GM12892 (cell line): ENCODE results near the gene KLRG1.
A peak's percentile ranks its signal among the peaks of the same experiment; 100 is the strongest.

Source experiments
- DNase-seq: peaks from one replicate; pipeline ENCODE4 v3.0.0; 2011; ENCODE audit not compliant: insufficient read length
- FAIRE-seq: peaks from 2 replicates; lab custom pipeline; 2011; peaks lifted over from hg19 to GRCh38; lab: Jason Lieb, UNC
- POLR2A ChIP-seq: IDR thresholded peaks from 2 replicates; pipeline ENCODE4 v1.6.1; 2011; ENCODE audit warnings: low read depth, low read length, control low read depth
- POLR2AphosphoS5 ChIP-seq: IDR thresholded peaks from 2 replicates; pipeline ENCODE4 v1.6.1; 2011; ENCODE audit warnings: low read depth, low read length, control low read depth
- TAF1 ChIP-seq: IDR thresholded peaks from 2 replicates; pipeline ENCODE4 v1.6.1; 2011; ENCODE audit warnings: low read depth, mild to moderate bottlenecking, control low read depth, low read length, borderline replicate concordance

Gene KLRG1

DNA sequence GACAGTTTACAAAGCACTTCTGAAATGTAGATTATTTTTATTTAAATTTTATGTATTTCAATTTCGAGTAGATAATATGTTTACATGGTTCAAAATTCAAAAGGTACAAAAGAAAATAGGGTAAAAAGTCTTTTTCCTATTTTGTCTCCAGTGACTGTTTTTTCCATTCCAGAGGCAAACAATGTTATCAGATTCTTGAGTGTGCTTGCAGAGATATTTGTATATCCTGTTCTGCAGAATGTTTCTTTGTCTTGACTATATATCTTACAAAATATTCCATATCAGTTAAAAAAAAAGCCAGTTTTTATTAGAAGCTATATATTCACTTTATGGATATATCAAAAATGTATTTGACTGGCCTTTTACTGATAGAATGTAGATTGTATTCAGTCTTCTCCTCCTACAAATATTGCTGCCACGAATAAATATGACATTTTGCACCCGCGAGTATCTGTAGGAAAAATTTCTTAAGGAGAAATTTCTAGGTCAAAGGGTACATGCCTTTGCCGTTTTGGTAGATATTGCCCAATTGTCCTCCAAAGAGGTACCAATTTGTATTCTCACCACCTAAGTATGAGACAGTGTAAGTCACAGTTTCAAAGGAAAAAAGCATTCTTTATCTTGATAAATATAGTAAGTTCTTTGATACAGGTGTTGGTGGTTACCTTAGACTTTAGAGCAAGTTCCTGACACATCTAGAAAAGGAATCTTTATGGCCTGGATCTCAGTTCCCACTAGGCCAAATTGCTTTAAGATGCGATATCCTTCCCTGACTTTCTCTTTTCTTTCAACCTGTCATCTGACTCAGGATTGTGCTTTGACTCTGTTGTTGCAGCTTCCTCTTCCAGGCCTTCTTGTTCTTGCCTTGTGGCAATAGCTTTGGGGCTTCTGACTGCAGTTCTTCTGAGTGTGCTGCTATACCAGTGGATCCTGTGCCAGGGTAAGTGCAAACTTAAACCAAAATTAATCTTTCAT is 2.3 kb downstream of the KLRG1 start:
- DNase-seq (no peak), FAIRE-seq (no peak)
- no peak for TF ChIP-seq POLR2AphosphoS5
- no peak for TF ChIP-seq TAF1
- no peak for TF ChIP-seq POLR2A

DNA sequence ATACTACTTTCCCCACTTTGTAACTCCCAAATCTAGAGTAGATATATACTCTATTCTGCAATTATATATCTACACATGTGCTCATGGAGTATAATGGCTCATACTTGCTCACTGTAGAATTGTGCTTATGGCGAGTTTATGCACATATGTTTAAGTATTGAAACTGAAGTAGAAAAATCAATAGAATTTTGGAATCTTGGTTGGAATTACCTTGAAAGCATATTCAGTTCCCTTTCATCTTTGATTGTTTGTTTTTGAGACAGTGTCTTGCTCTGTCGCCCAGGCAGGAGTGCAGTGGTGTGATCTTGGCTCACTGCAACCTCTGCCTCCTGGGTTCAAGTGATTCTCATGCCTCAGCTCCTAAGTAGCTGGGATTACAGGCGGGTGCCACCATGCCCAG is 4.5 kb downstream of the KLRG1 start:
- FAIRE-seq: no peak
- no peak for DNase-seq
- TF ChIP-seq POLR2AphosphoS5: no peak
- TF ChIP-seq POLR2A: no peak
- no peak for TF ChIP-seq TAF1

DNA sequence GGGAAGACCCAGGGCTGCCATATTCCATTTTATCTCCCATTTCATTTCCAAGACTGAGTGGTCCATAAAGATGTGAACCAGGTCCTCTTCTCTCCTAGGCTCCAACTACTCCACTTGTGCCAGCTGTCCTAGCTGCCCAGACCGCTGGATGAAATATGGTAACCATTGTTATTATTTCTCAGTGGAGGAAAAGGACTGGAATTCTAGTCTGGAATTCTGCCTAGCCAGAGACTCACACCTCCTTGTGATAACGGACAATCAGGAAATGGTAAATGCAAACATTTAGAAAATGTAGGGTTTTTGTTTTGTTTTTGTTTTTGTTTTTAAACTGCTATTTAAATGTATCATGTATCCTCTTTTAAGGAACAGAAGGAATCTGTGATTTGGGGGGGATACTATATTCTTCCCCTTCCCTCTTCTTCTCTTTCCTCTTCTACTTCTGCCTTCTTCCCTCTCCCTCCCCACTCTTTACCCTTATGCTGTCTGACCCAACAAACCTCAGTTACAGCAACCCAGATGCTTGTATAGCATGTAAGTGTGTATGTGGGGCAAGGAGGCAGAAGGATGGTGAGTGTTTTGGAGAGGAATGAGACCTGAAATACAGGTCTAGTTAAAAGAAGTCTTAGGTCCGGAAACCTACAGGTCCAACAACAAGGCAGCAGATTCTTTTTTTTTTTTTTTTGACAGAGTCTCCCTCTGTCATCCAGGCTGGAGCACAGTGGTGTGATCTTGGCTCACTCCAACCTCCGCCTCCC is 5.9 kb downstream of the KLRG1 start:
- FAIRE-seq (no peak), DNase-seq (no peak)
- TF ChIP-seq POLR2A: no peak
- no peak for TF ChIP-seq POLR2AphosphoS5
- no peak for TF ChIP-seq TAF1

DNA sequence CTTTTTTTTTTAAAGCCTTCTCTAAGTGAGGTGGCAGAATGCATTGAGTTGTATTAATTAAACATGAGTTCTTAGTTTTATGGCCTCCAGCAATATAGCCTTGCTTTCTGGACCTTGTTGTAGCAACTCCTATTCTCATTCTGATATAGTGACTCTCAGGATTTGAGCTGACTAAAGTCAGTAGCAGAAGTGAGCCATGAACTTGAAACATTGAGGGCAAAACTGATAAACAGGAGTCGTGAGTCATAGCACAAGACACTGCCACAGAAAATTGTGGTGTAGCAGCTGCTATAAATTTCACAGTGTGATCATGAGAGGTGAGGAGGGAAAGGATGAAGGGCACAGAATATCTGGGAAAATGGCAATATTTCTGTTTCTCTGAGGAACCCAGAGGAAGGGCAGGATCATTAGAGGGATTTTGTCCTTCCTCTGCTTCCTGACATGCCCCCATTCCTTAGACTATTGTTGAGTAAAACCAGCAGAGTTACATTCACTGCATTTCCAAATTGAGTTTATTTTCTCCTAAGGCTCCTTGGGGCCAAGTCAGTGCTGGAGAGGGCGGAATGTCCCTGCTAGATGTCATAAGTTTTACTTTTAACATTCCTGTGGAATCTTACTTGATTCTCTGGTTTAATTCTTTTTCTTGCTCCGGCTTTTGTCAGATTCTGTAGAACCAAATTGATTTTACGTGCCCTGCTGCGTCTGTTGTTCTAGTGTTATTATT is 7.5 kb downstream of the KLRG1 start:
- peak; percentile 18 for DNase-seq
- TF ChIP-seq POLR2AphosphoS5: no peak
- FAIRE-seq: peak; percentile 97

DNA sequence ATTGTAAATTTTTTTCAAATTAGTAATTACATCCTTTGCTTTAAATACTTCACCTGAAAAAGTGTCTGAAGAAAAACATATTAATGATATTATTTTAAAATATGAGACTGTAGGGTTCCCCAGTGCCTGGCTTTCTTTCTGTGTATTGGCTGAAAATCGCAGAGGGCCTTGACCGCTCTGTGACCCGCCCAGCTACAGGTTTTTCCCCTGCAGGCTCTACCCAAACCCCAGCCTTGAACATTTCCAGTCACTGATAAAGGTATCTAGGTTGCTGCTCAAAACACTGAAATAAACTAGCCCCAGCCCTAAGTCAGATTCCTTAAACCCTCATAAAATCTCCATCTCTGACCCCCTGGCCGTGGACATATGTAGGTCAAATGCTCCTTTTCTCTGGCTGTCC is 11.9 kb downstream of the KLRG1 start:
- DNase-seq: no peak
- no peak for TF ChIP-seq TAF1
- TF ChIP-seq POLR2AphosphoS5: no peak
- TF ChIP-seq POLR2A: no peak
- FAIRE-seq: no peak

DNA sequence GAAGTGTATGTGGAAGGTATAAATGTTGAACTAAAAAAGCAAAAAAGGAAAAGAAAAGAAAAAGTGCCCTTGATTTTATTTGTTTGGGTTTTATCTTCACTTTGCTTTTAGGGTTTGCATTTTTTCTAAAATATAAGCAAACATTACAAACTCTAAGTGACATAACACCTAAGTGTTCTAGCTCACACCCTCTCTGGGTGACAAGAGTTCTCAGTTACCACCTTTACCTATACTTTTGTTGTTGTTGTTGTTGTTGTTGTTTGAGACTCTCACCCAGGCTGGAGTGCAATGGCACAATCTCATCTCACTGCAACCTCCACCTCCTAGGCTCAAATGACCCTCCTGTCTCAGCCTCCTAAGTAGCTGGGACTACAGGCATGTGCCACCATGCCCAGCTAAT is 13.0 kb downstream of the KLRG1 start:
- DNase-seq: no peak
- TF ChIP-seq POLR2A (no peak), POLR2AphosphoS5 (no peak), TAF1 (no peak)
- FAIRE-seq: no peak

DNA sequence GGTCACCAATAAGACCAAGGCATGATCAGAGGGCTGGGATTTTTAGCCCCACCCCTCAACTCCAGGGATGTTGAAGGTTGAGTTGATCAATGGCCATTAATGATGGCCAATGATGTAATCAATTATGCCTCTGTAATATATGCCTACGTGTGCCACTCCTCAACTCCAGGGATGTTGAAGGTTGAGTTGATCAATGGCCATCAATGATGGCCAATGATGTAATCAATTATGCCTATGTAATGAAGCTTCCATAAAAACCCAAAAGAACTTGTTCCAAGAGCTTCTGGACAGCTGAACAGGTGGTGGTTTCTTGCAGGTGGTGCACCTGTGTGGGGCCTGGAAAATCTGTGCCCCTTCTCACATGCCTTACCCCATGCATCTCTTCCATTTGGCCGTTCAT is 33.2 kb downstream of the KLRG1 start:
- TF ChIP-seq POLR2AphosphoS5: no peak
- no peak for TF ChIP-seq TAF1
- no peak for TF ChIP-seq POLR2A
- no peak for FAIRE-seq
- no peak for DNase-seq

DNA sequence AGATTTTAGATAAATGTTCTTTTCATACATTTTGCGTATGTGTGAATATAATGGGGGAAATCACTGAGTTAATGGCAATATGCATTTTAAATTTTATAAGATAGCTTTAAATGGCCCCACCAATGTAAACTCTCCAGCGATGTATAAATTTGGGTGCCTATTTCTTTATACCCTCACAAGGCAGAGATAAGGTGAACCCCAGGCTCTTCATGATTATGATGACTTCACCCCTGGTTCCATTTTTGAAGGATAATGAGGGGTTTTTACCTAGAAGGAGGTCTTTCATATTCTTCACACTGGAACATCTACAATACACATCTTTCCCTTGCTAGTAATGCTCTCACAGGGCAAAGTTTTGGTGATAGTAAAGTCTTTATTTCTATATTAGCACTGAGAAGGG is 35.2 kb downstream of the KLRG1 start:
- FAIRE-seq: no peak
- no peak for TF ChIP-seq TAF1
- no peak for DNase-seq

DNA sequence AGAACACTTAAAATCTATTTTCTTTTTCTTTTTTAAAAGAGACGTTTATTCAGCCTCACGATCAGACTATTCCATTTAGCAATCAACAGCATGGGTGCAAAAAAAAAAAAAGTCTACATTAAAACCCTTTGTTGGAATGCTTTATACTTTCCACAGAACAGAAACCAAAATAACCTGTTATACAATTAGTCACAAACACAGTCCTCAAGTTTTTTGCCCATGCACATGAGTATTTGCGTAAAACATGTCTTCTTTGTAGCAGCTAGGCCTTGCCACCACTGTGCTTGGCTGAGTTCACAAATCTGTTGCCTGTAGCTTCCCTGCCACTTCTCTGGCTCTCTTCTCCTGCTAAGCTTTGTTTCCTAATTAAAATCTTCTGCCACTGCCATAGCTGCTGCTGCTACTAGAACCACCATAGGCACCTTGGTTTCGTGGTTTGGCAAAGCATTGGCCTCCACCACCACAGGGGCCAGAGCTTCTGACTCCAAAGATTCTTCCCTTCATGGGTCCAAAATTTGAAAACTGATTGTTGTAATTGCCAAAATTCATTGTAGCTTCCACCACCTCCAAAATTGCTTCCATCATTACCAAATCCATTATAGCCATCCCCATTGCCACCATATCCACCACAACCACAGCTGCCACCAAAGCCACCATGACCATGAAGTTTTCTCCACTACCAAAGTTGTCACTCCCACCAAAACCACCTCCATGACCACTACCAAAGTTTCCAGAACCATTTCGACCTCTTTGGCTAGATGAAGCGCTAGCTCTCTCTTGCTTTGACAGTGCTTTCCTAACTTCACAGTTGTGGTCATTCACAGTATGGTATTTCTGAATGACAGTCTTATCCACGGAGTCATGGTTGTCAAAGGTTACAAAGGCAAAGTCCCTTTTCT is 38.1 kb downstream of the KLRG1 start:
- DNase-seq: no peak
- TF ChIP-seq POLR2AphosphoS5 (no peak), POLR2A (no peak), TAF1 (no peak)
- no peak for FAIRE-seq

DNA sequence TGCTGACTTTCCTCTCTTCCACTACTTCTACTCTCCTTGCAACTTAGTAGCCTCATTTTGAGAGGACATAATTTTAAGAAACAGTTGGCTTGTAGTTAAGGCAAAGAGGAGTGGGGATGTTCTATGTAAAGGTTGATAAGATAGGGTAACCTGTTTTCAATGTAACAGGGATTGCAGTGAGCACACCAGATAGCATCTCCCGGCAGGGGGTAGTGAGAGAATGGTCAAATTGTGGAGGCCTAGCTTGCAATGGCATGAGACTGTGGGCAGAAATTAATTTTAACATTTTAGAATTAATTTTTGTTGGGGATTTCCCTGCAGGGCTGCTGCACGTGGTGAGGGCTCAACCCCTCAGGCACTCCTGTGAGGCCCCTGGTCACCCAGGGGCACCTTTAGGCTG is 41.4 kb downstream of the KLRG1 start:
- FAIRE-seq: no peak
- no peak for TF ChIP-seq POLR2A
- no peak for TF ChIP-seq TAF1
- no peak for TF ChIP-seq POLR2AphosphoS5
- DNase-seq: no peak
